ENCODE data around the gene LELP1. TPM values are rescaled to one million over a fixed set of nuclear protein-coding genes. Genes with fewer than 3 reads are reported as not detected.
"Not testable (repeated sequence)": the region's sequence is repeated elsewhere in the genome, so short reads cannot be mapped to it uniquely, and the experiment has no call there.

LELP1 gene
- total RNA-seq, 1 donor from 2014 or later = not detected

GRCh38 chr1:153180556-153180955 lies 22.7 kb upstream of the LELP1 start:
- H3K36me3 Mint-ChIP-seq (ENCODE audit: unreplicated experiment) = no peaks in the 10 kb centered on the region
- no peaks in the 10 kb centered on the region for H3K4me1 Mint-ChIP-seq (ENCODE audit: unreplicated experiment)
- H3K4me3 Mint-ChIP-seq (ENCODE audit: unreplicated experiment) = no peak overlapping the region
- no peak for TF ChIP-seq CTCF (IDR thresholded peaks at IDR 0.05)
- H3K27ac Mint-ChIP-seq (ENCODE audit: unreplicated experiment) = no peak overlapping the region
- no peaks in the 10 kb centered on the region for H3K27me3 Mint-ChIP-seq (ENCODE audit: unreplicated experiment)
- no peak for DNase-seq (ENCODE audit: extremely low spot score, unreplicated experiment)
- peaks cover 3% of the 10 kb centered on the region for H3K9me3 Mint-ChIP-seq (ENCODE audit: unreplicated experiment)

- not testable (repeated sequence) for H3K4me1 Mint-ChIP-seq (ENCODE audit: unreplicated experiment); H3K36me3 Mint-ChIP-seq (ENCODE audit: unreplicated experiment); H3K27ac Mint-ChIP-seq (ENCODE audit: unreplicated experiment); H3K4me3 Mint-ChIP-seq (ENCODE audit: unreplicated experiment); H3K27me3 Mint-ChIP-seq (ENCODE audit: unreplicated experiment); DNase-seq (ENCODE audit: extremely low spot score, unreplicated experiment); H3K9me3 Mint-ChIP-seq (ENCODE audit: unreplicated experiment)
These were observed 14.9 kb upstream of the LELP1 start for GRCh38 chr1:153188301-153188700.

DNA sequence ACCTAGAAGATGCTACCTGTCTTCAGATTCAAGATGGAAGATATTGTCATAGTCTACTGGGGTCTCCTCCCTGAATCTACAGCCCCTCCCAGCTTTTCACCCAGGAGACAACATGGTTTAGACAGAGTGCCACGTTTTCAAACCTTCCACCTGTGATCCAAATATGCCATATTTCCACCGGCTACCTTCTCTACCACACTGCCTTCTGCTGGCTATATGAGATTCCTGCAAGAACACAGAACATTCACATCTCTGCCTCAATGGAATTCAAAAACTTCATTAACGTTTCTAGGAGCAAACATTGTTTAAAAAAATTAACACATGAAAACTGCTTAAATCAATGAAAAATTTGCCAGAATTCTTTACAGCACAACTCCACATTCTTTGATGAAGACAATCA lies 12.9 kb upstream of the LELP1 start:
- Mint-ChIP-seq H3K27me3 (ENCODE audit: unreplicated experiment) (no peaks in the 10 kb centered on the region), H3K9me3 (ENCODE audit: unreplicated experiment) (peaks cover 7% of the 10 kb centered on the region), H3K4me3 (ENCODE audit: unreplicated experiment) (no peak overlapping the region), H3K4me1 (ENCODE audit: unreplicated experiment) (no peaks in the 10 kb centered on the region), H3K36me3 (ENCODE audit: unreplicated experiment) (no peaks in the 10 kb centered on the region), H3K27ac (ENCODE audit: unreplicated experiment) (no peak overlapping the region)
- no peak for DNase-seq (ENCODE audit: extremely low spot score, unreplicated experiment)
- TF ChIP-seq CTCF (IDR thresholded peaks at IDR 0.05) = no peak

DNA sequence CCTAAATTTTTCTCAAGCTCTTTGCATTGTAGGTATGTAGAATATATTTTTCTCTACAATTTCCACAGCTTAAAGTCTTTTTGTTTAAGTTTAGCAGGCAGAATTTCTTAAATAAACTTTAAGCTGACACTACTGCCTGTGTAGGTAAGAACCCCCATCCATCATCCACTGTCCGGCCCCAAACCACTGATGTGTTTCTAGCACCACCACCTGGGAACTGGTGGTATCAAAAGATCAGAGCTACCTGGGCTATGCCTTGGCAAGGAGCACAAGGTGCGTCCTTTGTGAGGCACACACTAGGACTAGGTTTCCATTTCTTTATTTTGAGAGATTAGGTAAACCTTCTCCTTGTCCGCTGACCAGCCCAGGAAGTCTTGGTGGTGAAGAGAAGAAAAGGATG lies 10.5 kb upstream of the LELP1 start:
- Mint-ChIP-seq H3K27me3 (ENCODE audit: unreplicated experiment) (no peaks in the 10 kb centered on the region), H3K4me1 (ENCODE audit: unreplicated experiment) (no peaks in the 10 kb centered on the region), H3K36me3 (ENCODE audit: unreplicated experiment) (no peaks in the 10 kb centered on the region), H3K9me3 (ENCODE audit: unreplicated experiment) (no peaks in the 10 kb centered on the region), H3K4me3 (ENCODE audit: unreplicated experiment) (no peak overlapping the region), H3K27ac (ENCODE audit: unreplicated experiment) (no peak overlapping the region)
- TF ChIP-seq CTCF (IDR thresholded peaks at IDR 0.05) = no peak
- no peak for DNase-seq (ENCODE audit: extremely low spot score, unreplicated experiment)

GRCh38 chr1:153194331-153195050 lies 8.7 kb upstream of the LELP1 start:
- no peak overlapping the region for H3K4me3 Mint-ChIP-seq (ENCODE audit: unreplicated experiment)
- DNase-seq (ENCODE audit: extremely low spot score, unreplicated experiment) = no peak
- no peak for TF ChIP-seq CTCF (IDR thresholded peaks at IDR 0.05)
- H3K27ac Mint-ChIP-seq (ENCODE audit: unreplicated experiment) = no peak overlapping the region
- H3K4me1 Mint-ChIP-seq (ENCODE audit: unreplicated experiment) = no peaks in the 10 kb centered on the region
- H3K9me3 Mint-ChIP-seq (ENCODE audit: unreplicated experiment) = no peaks in the 10 kb centered on the region
- no peaks in the 10 kb centered on the region for H3K36me3 Mint-ChIP-seq (ENCODE audit: unreplicated experiment)
- H3K27me3 Mint-ChIP-seq (ENCODE audit: unreplicated experiment) = no peaks in the 10 kb centered on the region

Data from osteocyte (in vitro differentiated cells).